H1 (cell line): ENCODE measurements around the gene RHBDF1. TPM values are rescaled to one million over a fixed set of nuclear protein-coding genes. Genes with fewer than 3 reads are reported as not detected.

Experiments
- CTCF ChIA-PET: fragments of 300-600 bp; sonication (Branson Sonifier 250); formaldehyde crosslinking; loops from one replicate; lab custom pipeline; 2021; ENCODE audit not compliant: partially characterized antibody; lab: Charles Lee
- POLR2A ChIA-PET: fragments of 300-600 bp; sonication (Branson Sonifier 250); formaldehyde crosslinking; loops from one replicate; lab custom pipeline; 2021; ENCODE audit warnings: inconsistent platforms; ENCODE audit not compliant: partially characterized antibody; lab: Charles Lee
- DNase-seq, 2 experiments: peaks; one replicate each; pipeline versions ENCODE4 v3.0.0 to v3.0.0-alpha.2; 2010 to 2022; ENCODE audit warnings: low spot score in 2 of 2, low read depth in 1 of 2, mixed read lengths in 1 of 2
- FAIRE-seq: peaks from 2 replicates; lab custom pipeline; 2011; peaks lifted over from hg19 to GRCh38; lab: Jason Lieb, UNC
- H2AFZ ChIP-seq: 2 replicates; pipeline ENCODE4 v1.8.1; 2012; ENCODE audit warnings: low read length, inconsistent platforms
- H2AK5ac ChIP-seq: 2 replicates; pipeline ENCODE4 v1.6.1; 2013; ENCODE audit warnings: low read depth, low read length
- H2BK120ac ChIP-seq: replicated peaks from 2 replicates; pipeline ENCODE3; 2013; ENCODE audit warnings: low read depth, low read length, inconsistent platforms
- H2BK12ac ChIP-seq: 2 replicates; pipeline ENCODE4 v1.6.1; 2013; ENCODE audit warnings: low read depth, low read length
- H2BK15ac ChIP-seq: 2 replicates; pipeline ENCODE4 v1.6.1; 2013; ENCODE audit warnings: low read length
- H2BK20ac ChIP-seq: 2 replicates; pipeline ENCODE4 v1.6.1; 2013; ENCODE audit warnings: low read length
- H2BK5ac ChIP-seq: 2 replicates; pipeline ENCODE4 v1.6.1; 2013; ENCODE audit warnings: low read depth, low read length
- H3K14ac ChIP-seq: 2 replicates; pipeline ENCODE4 v1.6.1; 2013; ENCODE audit warnings: inconsistent platforms; ENCODE audit not compliant: insufficient read length
- H3K18ac ChIP-seq: 2 replicates; pipeline ENCODE4 v1.6.1; 2013; ENCODE audit warnings: low read length; ENCODE audit errors: extremely low read depth
- H3K23ac ChIP-seq: 2 replicates; pipeline ENCODE4 v1.6.1; 2013; ENCODE audit warnings: inconsistent platforms; ENCODE audit not compliant: insufficient read length
- H3K23me2 ChIP-seq: 2 replicates; pipeline ENCODE4 v1.6.1; 2013; ENCODE audit warnings: low read depth, low read length
- H3K27ac ChIP-seq: 2 replicates; pipeline ENCODE4 v1.6.1; 2011; ENCODE audit warnings: low read depth, low read length, inconsistent platforms
- H3K27me3 ChIP-seq, 4 experiments: replicated peaks in 1 of 4; 1 replicate in 1 of 4; 2 replicates in 3 of 4; pipeline versions ENCODE4 v1.6.1 to v1.8.1; 2011 to 2013; ENCODE audit warnings: low read length in 3 of 4, mild to moderate bottlenecking in 3 of 4, inconsistent platforms in 2 of 4, mixed read lengths in 2 of 4, moderate library complexity in 1 of 4; ENCODE audit not compliant: control insufficient read depth in 3 of 4, insufficient read depth in 3 of 4; ENCODE audit errors: extremely low read depth in 1 of 4
- H3K36me3 ChIP-seq, 4 experiments: 2 replicates each; pipeline versions ENCODE4 v1.6.1 to v1.8.1; 2011 to 2013; ENCODE audit warnings: mild to moderate bottlenecking in 4 of 4, low read length in 3 of 4, moderate library complexity in 2 of 4, control low read depth in 1 of 4, inconsistent platforms in 1 of 4; ENCODE audit not compliant: insufficient read depth in 4 of 4, control insufficient read depth in 2 of 4
- H3K4ac ChIP-seq: replicated peaks from 2 replicates; pipeline ENCODE3; 2013; ENCODE audit warnings: low read length, low read depth, mixed read lengths, inconsistent platforms; ENCODE audit not compliant: insufficient read length
- H3K4me1 ChIP-seq, 4 experiments: replicated peaks in 1 of 4; 1 replicate in 1 of 4; 2 replicates in 3 of 4; pipeline versions ENCODE4 v1.6.1 to v1.8.1; 2011 to 2013; ENCODE audit warnings: low read length in 3 of 4, inconsistent platforms in 2 of 4, mixed read lengths in 1 of 4; ENCODE audit not compliant: insufficient read depth in 4 of 4, control insufficient read depth in 3 of 4
- H3K4me2 ChIP-seq, 2 experiments: 2 replicates each; pipeline versions ENCODE4 v1.6.1 to v1.8.1; 2011 to 2013; ENCODE audit warnings: low read depth in 2 of 2, low read length in 2 of 2, control low read depth in 1 of 2, inconsistent platforms in 1 of 2, mild to moderate bottlenecking in 1 of 2; ENCODE audit not compliant: insufficient read depth in 1 of 2
- H3K4me3 ChIP-seq, 4 experiments: fragments of 200-600, 300-600 bp in 1 of 4; sonication (generic), shearing (Covaris generic), sonication (Bioruptor Twin) in 1 of 4; 2 replicates each; pipeline versions ENCODE4 v1.5.1 to v1.8.1; 2011 to 2016; ENCODE audit warnings: low read length in 4 of 4, low read depth in 3 of 4, control low read depth in 2 of 4, inconsistent platforms in 2 of 4, mild to moderate bottlenecking in 2 of 4, mixed read lengths in 1 of 4, moderate library complexity in 1 of 4; ENCODE audit not compliant: insufficient read depth in 2 of 4; ENCODE audit errors: extremely low read depth in 1 of 4
- H3K56ac ChIP-seq: replicated peaks from 2 replicates; pipeline ENCODE3; 2013; ENCODE audit warnings: low read depth, mild to moderate bottlenecking, mixed read lengths, low read length, inconsistent platforms; ENCODE audit not compliant: insufficient read length
- H3K79me1 ChIP-seq: 2 replicates; pipeline ENCODE4 v1.6.1; 2013; ENCODE audit warnings: low read depth, low read length, control low read depth
- H3K79me2 ChIP-seq, 2 experiments: 2 replicates each; pipeline versions ENCODE4 v1.6.1 to v1.8.1; 2012 to 2013; ENCODE audit warnings: low read length in 2 of 2, mild to moderate bottlenecking in 2 of 2, inconsistent platforms in 1 of 2; ENCODE audit not compliant: insufficient read depth in 2 of 2, control insufficient read depth in 1 of 2
- H3K9ac ChIP-seq, 4 experiments: replicated peaks in 1 of 4; 1 replicate in 1 of 4; 2 replicates in 3 of 4; pipeline versions ENCODE4 v1.6.1 to v1.8.1; 2011 to 2013; ENCODE audit warnings: low read depth in 3 of 4, low read length in 3 of 4, control low read depth in 2 of 4, mild to moderate bottlenecking in 2 of 4, moderate library complexity in 2 of 4, inconsistent platforms in 1 of 4; ENCODE audit errors: extremely low read depth in 1 of 4
- H3K9me3 ChIP-seq, 2 experiments: 2 replicates each; pipeline versions ENCODE4 v1.6.1 to v1.8.1; 2012 to 2013; ENCODE audit warnings: mild to moderate bottlenecking in 2 of 2, moderate library complexity in 2 of 2, control low read depth in 1 of 2, inconsistent platforms in 1 of 2, low read depth in 1 of 2, low read length in 1 of 2, mixed read lengths in 1 of 2; ENCODE audit not compliant: insufficient read depth in 2 of 2
- H4K20me1 ChIP-seq, 2 experiments: replicated peaks in 1 of 2; 2 replicates each; pipeline versions ENCODE3 to v1.8.1; 2011 to 2013; ENCODE audit warnings: inconsistent platforms in 2 of 2, low read length in 2 of 2, mild to moderate bottlenecking in 1 of 2; ENCODE audit not compliant: insufficient read depth in 2 of 2, control insufficient read depth in 1 of 2
- H4K5ac ChIP-seq: 2 replicates; pipeline ENCODE4 v1.6.1; 2013; ENCODE audit warnings: low read length, low read depth, mixed read lengths, inconsistent platforms; ENCODE audit not compliant: insufficient read length
- H4K8ac ChIP-seq: 2 replicates; pipeline ENCODE4 v1.8.0; 2013; ENCODE audit warnings: mild to moderate bottlenecking, moderate library complexity, low read length, inconsistent platforms; ENCODE audit not compliant: insufficient read depth; ENCODE audit errors: extremely low read depth
- H4K91ac ChIP-seq: replicated peaks from 2 replicates; pipeline ENCODE3; 2013; ENCODE audit warnings: low read length, mixed read lengths, inconsistent platforms; ENCODE audit not compliant: insufficient read length
- CHD1 ChIP-seq: IDR thresholded peaks from 2 replicates; pipeline ENCODE4 v1.6.1; 2012; ENCODE audit warnings: low read depth, low read length, improper control_type of control experiment
- EZH2 ChIP-seq: fragments of 200-600 bp; sonication (generic); IDR thresholded peaks from 2 replicates; pipeline ENCODE4 v1.7.1; 2012; ENCODE audit warnings: low read depth, mild to moderate bottlenecking, moderate library complexity, low read length, inconsistent platforms; ENCODE audit not compliant: severe bottlenecking
- RAD21 ChIP-seq, 2 experiments: IDR thresholded peaks in 1 of 2; conservative IDR thresholded peaks in 1 of 2; 2 replicates each; pipeline ENCODE4 v1.6.1; 2011; ENCODE audit warnings: low read depth in 2 of 2, low read length in 2 of 2, improper control_type of control experiment in 1 of 2, inconsistent platforms in 1 of 2, mild to moderate bottlenecking in 1 of 2, moderate library complexity in 1 of 2
- SRF ChIP-seq: IDR thresholded peaks from 2 replicates; pipeline ENCODE4 v1.6.1; 2011; ENCODE audit warnings: mild to moderate bottlenecking, low read depth, low read length, moderate library complexity
- YY1 ChIP-seq: IDR thresholded peaks from 2 replicates; pipeline ENCODE4 v1.6.1; 2011; ENCODE audit warnings: low read depth, mild to moderate bottlenecking, low read length
- WGBS, 2 experiments: shearing (Covaris generic) in 1 of 2; methylation state at CpG; one replicate each; pipeline versions ENCODE4 v1.1.6 to v1.1.7; 2013 to 2015; ENCODE audit warnings: low lambda C conversion rate in 2 of 2, mixed read lengths in 2 of 2, inconsistent platforms in 1 of 2, low coverage in 1 of 2, missing lambda C conversion rate in 1 of 2; ENCODE audit not compliant: insufficient replicate concordance in 2 of 2, insufficient coverage in 1 of 2, insufficient read length in 1 of 2; ENCODE audit errors: extremely low coverage in 1 of 2, missing lambda C conversion rate in 1 of 2; 5-methylcytosine and 5-hydroxymethylcytosine counted together
- polyA plus RNA-seq, 7 experiments: library from polyadenylated mRNA; depleted of rRNA in 3 of 7; stranded (reverse) in 5 of 7; unstranded in 2 of 7; fragments of >200 nt in 5 of 7; fragments of 200-250 nt in 2 of 7; gene quantifications; 1 replicate in 5 of 7; 2 replicates in 1 of 7; 4 replicates in 1 of 7; pipeline versions ENCODE4 v1.2.1 to v1.2.3, GENCODE V29; 2011 to 2013; ENCODE audit warnings: missing spikeins in 2 of 7, mixed read lengths in 2 of 7
- total RNA-seq: library from RNA; stranded (reverse); fragmentation: NEBNext Ultra II Directional; extraction: Animal tissue kit (Norgen Biotek cat#: 25700); gene quantifications from 2 replicates; pipeline ENCODE4 v1.2.1, GENCODE V29; 2021

RHBDF1 gene
- total and polyA plus RNA-seq, 2 of the 8 experiments (the other 6 are each of a cell fraction or from before 2014, with no cell fraction given) = 37.4 to 51.6 TPM

GRCh38 chr16:42691-43090 is 29.7 kb downstream of the RHBDF1 start:
- H2BK15ac ChIP-seq = no peak overlapping the region
- no peak overlapping the region for H4K91ac ChIP-seq
- H3K36me3 ChIP-seq = peaks cover 21 to 65% (median 50%) of the 10 kb centered on the region in 4 experiments
- POLR2A ChIA-PET = interaction anchor here (1.1 to 1.3 kb wide), 2 partner anchors 20 to 21 kb away, joined by 3 read pairs; no protein-coding TSS in a partner anchor
- H2AFZ ChIP-seq = no peak overlapping the region
- H3K27me3 ChIP-seq = no peaks in the 10 kb centered on the region
- H2AK5ac ChIP-seq = no peak overlapping the region
- TF ChIP-seq EZH2 (no peak), YY1 (no peak), SRF (no peak), CHD1 (no peak), RAD21 (IDR thresholded peaks at IDR 0.05 in 1 of 2, conservative IDR thresholded peaks at IDR 0.05 in 1 of 2; ENCODE audit: low read depth in 2 of 2, low read length in 2 of 2) (no peak)
- H3K14ac ChIP-seq = no peak overlapping the region
- no peak overlapping the region for H3K4me3 ChIP-seq
- peaks cover 0 to 18% of the 10 kb centered on the region in 2 experiments for H4K20me1 ChIP-seq
- no peak overlapping the region for H4K8ac ChIP-seq
- no peak overlapping the region for H3K18ac ChIP-seq
- H4K5ac ChIP-seq = no peak overlapping the region
- H2BK12ac ChIP-seq = no peak overlapping the region
- peaks cover 2% of the 10 kb centered on the region; the same call in 1 of the 2 replicates for H3K79me1 ChIP-seq
- CTCF ChIA-PET = interaction anchor here (0.7 kb wide), 1 partner anchor 76 kb away, joined by 3 read pairs; no protein-coding TSS in a partner anchor
- no peak overlapping the region for H3K4me2 ChIP-seq
- H3K56ac ChIP-seq = no peak overlapping the region
- DNase-seq (no peak), FAIRE-seq (no peak)
- H3K79me2 ChIP-seq = peaks cover 0 to 2% of the 10 kb centered on the region in 2 experiments; a peak in 1 of 4 replicates
- H3K9me3 ChIP-seq = no peaks in the 10 kb centered on the region; a peak in 1 of 4 replicates
- H3K4me1 ChIP-seq = no peaks in the 10 kb centered on the region
- H3K23ac ChIP-seq = no peak overlapping the region
- no peak overlapping the region for H3K9ac ChIP-seq
- H2BK5ac ChIP-seq = no peak overlapping the region
- H2BK20ac ChIP-seq = no peak overlapping the region
- no peaks in the 10 kb centered on the region for H3K23me2 ChIP-seq
- 97% methylated on average over 4 of the region's 4 CpGs; no CpG with 5 or more reads in 1 of the 2 experiments for WGBS, 2 experiments
- no peak overlapping the region for H3K27ac ChIP-seq
- H3K4ac ChIP-seq = no peak overlapping the region
- no peak overlapping the region for H2BK120ac ChIP-seq
